Adrenal gland (tissue), 5 donors: ENCODE results near the gene HECW1.

Experiments used
- POLR2A ChIP-seq, 2 donors: fragments of 450-650 bp; IDR thresholded peaks; one replicate each; pipeline ENCODE4 v1.6.1; 2017; ENCODE audit warnings: antibody characterized with exemption in 2 of 2, mild to moderate bottlenecking in 2 of 2, moderate library complexity in 1 of 2
- TF ChIP-seq, protein P1 (sequence below), 6 experiments: fragments of 450-650 bp in 4 of 6; fragments of 200-600 bp in 2 of 6; sonication (generic) in 1 of 6; IDR thresholded peaks; 1 replicate in 5 of 6; 2 replicates in 1 of 6; pipeline versions ENCODE4 v1.5.1 to v1.8.0; 2016 to 2021; ENCODE audit warnings: antibody characterized with exemption in 6 of 6, mild to moderate bottlenecking in 2 of 6, moderate library complexity in 1 of 6
- donor health status: DM: no; HTN: no; CAD: no.

DNA sequence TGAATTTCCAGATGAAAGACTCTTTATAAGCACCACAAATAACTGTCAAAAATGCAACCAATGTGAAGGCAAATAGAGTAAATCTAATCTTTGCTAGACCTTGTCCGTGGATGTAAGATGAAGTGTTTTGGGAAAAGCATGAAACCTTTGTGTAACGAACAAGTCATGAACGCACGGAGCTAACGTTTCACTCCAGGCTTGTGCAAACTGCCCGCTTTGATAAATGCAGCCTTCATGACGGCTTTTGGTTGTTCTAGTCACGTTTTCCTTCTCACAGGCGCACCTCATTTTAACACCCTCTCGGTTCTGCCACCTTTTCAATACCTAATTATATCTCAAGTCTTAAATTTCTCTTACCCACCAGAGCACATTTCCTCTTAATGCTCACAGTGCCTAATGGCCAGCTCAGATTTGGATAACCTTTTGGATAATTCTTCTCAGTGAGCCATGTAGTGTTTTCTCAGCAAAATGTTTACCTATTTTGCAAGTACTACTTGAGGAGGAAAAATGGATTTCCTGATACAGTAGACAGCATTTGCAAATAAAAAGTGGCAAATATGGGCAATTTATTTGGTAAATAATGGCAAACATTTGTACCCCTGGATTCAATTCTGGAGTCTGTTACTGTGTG lies 63.2 kb downstream of the HECW1 start:
- TF ChIP-seq POLR2A (IDR thresholded peaks at IDR 0.05), result no peak
- TF ChIP-seq, protein P1, sequence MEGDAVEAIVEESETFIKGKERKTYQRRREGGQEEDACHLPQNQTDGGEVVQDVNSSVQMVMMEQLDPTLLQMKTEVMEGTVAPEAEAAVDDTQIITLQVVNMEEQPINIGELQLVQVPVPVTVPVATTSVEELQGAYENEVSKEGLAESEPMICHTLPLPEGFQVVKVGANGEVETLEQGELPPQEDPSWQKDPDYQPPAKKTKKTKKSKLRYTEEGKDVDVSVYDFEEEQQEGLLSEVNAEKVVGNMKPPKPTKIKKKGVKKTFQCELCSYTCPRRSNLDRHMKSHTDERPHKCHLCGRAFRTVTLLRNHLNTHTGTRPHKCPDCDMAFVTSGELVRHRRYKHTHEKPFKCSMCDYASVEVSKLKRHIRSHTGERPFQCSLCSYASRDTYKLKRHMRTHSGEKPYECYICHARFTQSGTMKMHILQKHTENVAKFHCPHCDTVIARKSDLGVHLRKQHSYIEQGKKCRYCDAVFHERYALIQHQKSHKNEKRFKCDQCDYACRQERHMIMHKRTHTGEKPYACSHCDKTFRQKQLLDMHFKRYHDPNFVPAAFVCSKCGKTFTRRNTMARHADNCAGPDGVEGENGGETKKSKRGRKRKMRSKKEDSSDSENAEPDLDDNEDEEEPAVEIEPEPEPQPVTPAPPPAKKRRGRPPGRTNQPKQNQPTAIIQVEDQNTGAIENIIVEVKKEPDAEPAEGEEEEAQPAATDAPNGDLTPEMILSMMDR (IDR thresholded peaks at IDR 0.05), result no peak
